OCI-LY7 (cell line): ENCODE results near the gene GRIN3A.

Experiments
- EZH2phosphoT487 ChIP-seq: fragments of 200-600 bp; sonication (generic); IDR thresholded peaks from 2 replicates; pipeline ENCODE4 v1.6.1; 2018; ENCODE audit warnings: low read depth, borderline replicate concordance, mild to moderate bottlenecking, mixed run types, antibody characterized with exemption, low read length, moderate library complexity, mixed read lengths
- TF ChIP-seq, protein P1 (sequence below): fragments of 200-600 bp; sonication (generic); conservative IDR thresholded peaks from 2 replicates; pipeline ENCODE4 v1.5.1; 2014; ENCODE audit warnings: mild to moderate bottlenecking, antibody characterized with exemption, low read length, moderate library complexity, mixed read lengths

GRCh38 chr9:101689039-101689438 is 49.4 kb downstream of the GRIN3A start:
- TF ChIP-seq, protein P1, sequence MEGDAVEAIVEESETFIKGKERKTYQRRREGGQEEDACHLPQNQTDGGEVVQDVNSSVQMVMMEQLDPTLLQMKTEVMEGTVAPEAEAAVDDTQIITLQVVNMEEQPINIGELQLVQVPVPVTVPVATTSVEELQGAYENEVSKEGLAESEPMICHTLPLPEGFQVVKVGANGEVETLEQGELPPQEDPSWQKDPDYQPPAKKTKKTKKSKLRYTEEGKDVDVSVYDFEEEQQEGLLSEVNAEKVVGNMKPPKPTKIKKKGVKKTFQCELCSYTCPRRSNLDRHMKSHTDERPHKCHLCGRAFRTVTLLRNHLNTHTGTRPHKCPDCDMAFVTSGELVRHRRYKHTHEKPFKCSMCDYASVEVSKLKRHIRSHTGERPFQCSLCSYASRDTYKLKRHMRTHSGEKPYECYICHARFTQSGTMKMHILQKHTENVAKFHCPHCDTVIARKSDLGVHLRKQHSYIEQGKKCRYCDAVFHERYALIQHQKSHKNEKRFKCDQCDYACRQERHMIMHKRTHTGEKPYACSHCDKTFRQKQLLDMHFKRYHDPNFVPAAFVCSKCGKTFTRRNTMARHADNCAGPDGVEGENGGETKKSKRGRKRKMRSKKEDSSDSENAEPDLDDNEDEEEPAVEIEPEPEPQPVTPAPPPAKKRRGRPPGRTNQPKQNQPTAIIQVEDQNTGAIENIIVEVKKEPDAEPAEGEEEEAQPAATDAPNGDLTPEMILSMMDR: no peak
- no peak for TF ChIP-seq EZH2phosphoT487
